Measurements from ENCODE around the gene HEPACAM2.
A peak's percentile ranks its signal among the peaks of the same experiment; 100 is the strongest.

HEPACAM2 gene

GRCh38 chr7:93231799-93232672 lies 5.8 kb upstream of the HEPACAM2 start, which contains the start of gene VPS50:
VPS50 (plus strand) TSS chr7:93232366; CDS start chr7:93232468, 102 bp downstream.
- Histone ChIP-seq H3K27ac (ENCODE audit: low read depth, low read length) (peak within 1 kb of the TSS; percentile 53), H3K4me2 (ENCODE audit: low read depth, low read length, poor library complexity, severe bottlenecking) (peak within 1 kb of the TSS; percentile 93), H3K9me2 (replicated peaks; ENCODE audit: insufficient read depth, low read length) (no peaks in the 10 kb centered on the region), H3F3A (ENCODE audit: insufficient read depth) (no peaks in the 10 kb centered on the region), H3K4me3 (ENCODE audit: insufficient read depth, low read length, poor library complexity, severe bottlenecking) (peak within 1 kb of the TSS; percentile 84), H3K9ac (ENCODE audit: low read length) (peak within 1 kb of the TSS; percentile 61), H2AFZ (ENCODE audit: low read depth, low read length, severe bottlenecking) (peak within 1 kb of the TSS; percentile 88), H3K79me2 (ENCODE audit: insufficient read depth, low read length) (peaks cover 40% of the 10 kb centered on the region), H3K27me3 (ENCODE audit: low read length) (no peaks in the 10 kb centered on the region), H4K20me1 (ENCODE audit: low read depth, low read length) (no peaks in the 10 kb centered on the region), H3K9me3 (ENCODE audit: insufficient read depth, low read length) (no peaks in the 10 kb centered on the region), H3K36me3 (ENCODE audit: low read length) (no peaks in the 10 kb centered on the region)
- no peak for TF ChIP-seq CTCF (IDR thresholded peaks at IDR 0.05; ENCODE audit: insufficient read depth, low read length, poor library complexity, severe bottlenecking)

DNA sequence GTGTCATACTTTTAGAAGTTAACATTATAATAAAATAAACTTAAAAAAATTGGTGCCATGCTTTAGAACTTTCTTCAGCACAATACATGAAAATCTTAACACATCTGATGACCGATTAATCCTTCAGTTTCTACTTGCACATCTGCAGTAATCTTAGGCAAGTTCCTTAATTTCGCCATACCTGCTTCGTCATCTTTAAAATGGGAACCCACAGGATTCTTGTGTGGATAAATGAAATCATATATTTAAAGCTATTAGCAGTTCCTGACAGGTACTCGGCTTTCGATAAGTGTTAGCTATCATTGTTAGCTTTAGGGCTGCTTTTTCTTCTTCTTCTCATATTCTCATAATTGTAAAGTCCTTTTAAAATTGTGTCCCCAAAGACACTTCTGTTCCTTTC lies 5.0 kb upstream of the HEPACAM2 start:
- peak overlapping the region; percentile 61 for H3K9ac ChIP-seq (ENCODE audit: low read length)
- peaks cover 39% of the 10 kb centered on the region for H3K79me2 ChIP-seq (ENCODE audit: insufficient read depth, low read length)
- peak overlapping the region; percentile 84 for H3K4me3 ChIP-seq (ENCODE audit: insufficient read depth, low read length, poor library complexity, severe bottlenecking)
- H2AFZ ChIP-seq (ENCODE audit: low read depth, low read length, severe bottlenecking): peak overlapping the region; percentile 88
- no peaks in the 10 kb centered on the region for H4K20me1 ChIP-seq (ENCODE audit: low read depth, low read length)
- no peaks in the 10 kb centered on the region for H3F3A ChIP-seq (ENCODE audit: insufficient read depth)
- no peak overlapping the region; the same call in 1 of the 2 replicates for H3K27ac ChIP-seq (ENCODE audit: low read depth, low read length)
- no peaks in the 10 kb centered on the region for H3K9me2 ChIP-seq (replicated peaks; ENCODE audit: insufficient read depth, low read length)
- TF ChIP-seq EZH2phosphoT487 (conservative IDR thresholded peaks at IDR 0.05; ENCODE audit: low read length) (no peak), CTCF (IDR thresholded peaks at IDR 0.05; ENCODE audit: insufficient read depth, low read length, poor library complexity, severe bottlenecking) (no peak)
- no peaks in the 10 kb centered on the region for H3K27me3 ChIP-seq (ENCODE audit: low read length)
- H3K36me3 ChIP-seq (ENCODE audit: low read length): no peaks in the 10 kb centered on the region
- peak overlapping the region; percentile 93 for H3K4me2 ChIP-seq (ENCODE audit: low read depth, low read length, poor library complexity, severe bottlenecking)
- no peaks in the 10 kb centered on the region for H3K9me3 ChIP-seq (ENCODE audit: insufficient read depth, low read length)

GRCh38 chr7:93228302-93228701 lies 2.0 kb upstream of the HEPACAM2 start:
- no peaks in the 10 kb centered on the region for H3K27me3 ChIP-seq (ENCODE audit: low read length)
- no peaks in the 10 kb centered on the region for H3K9me2 ChIP-seq (replicated peaks; ENCODE audit: insufficient read depth, low read length)
- H3K9me3 ChIP-seq (ENCODE audit: insufficient read depth, low read length): no peaks in the 10 kb centered on the region
- no peak overlapping the region for H3K4me3 ChIP-seq (ENCODE audit: insufficient read depth, low read length, poor library complexity, severe bottlenecking)
- H3K27ac ChIP-seq (ENCODE audit: low read depth, low read length): no peak overlapping the region
- TF ChIP-seq EZH2phosphoT487 (conservative IDR thresholded peaks at IDR 0.05; ENCODE audit: low read length): no peak
- peak; percentile 96 for TF ChIP-seq CTCF (IDR thresholded peaks at IDR 0.05; ENCODE audit: insufficient read depth, low read length, poor library complexity, severe bottlenecking)
- no peaks in the 10 kb centered on the region for H3K36me3 ChIP-seq (ENCODE audit: low read length)
- H2AFZ ChIP-seq (ENCODE audit: low read depth, low read length, severe bottlenecking): peak overlapping the region; percentile 87
- H3K79me2 ChIP-seq (ENCODE audit: insufficient read depth, low read length): peaks cover 10% of the 10 kb centered on the region
- no peak overlapping the region for H3K9ac ChIP-seq (ENCODE audit: low read length)
- H4K20me1 ChIP-seq (ENCODE audit: low read depth, low read length): no peaks in the 10 kb centered on the region; the same call in 1 of the 2 replicates
- peak overlapping the region; percentile 3 for H3K4me2 ChIP-seq (ENCODE audit: low read depth, low read length, poor library complexity, severe bottlenecking)
- H3F3A ChIP-seq (ENCODE audit: insufficient read depth): no peaks in the 10 kb centered on the region
